ENCODE measurements around the gene MCF2L2.

Gene MCF2L2

DNA sequence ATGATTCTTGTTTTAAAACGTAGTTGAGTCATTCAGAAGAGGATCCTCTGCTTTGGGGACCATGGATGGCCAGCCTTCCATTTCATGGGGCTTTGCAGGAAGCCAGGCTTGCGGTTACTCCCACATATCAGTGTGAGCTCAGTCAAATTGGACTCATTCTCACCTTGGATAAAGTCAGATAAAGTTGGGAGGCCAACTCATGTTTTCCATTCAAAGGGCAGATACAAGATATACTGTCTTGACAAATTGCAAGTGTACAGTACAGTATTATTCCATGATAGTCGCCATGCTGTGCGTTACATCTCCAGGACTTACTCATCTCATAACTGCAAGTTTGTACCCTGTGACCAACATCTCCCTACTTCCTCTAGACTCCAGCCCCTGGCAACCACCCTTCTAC, 200.8 kb downstream of the MCF2L2 start:
- no peak for DNase-seq

- DNase-seq: no peak
These were observed 202.0 kb downstream of the MCF2L2 start for GRCh38 chr3:183226333-183226890.

GRCh38 chr3:183224180-183224970, 204.0 kb downstream of the MCF2L2 start:
- DNase-seq: peak; percentile 36

- no peak for DNase-seq
These were observed 205.7 kb downstream of the MCF2L2 start for GRCh38 chr3:183222631-183223235.

- no peak for DNase-seq
These were observed 207.6 kb downstream of the MCF2L2 start for GRCh38 chr3:183220828-183221227.

GRCh38 chr3:183218826-183219225, 209.6 kb downstream of the MCF2L2 start:
- DNase-seq: no peak

DNA sequence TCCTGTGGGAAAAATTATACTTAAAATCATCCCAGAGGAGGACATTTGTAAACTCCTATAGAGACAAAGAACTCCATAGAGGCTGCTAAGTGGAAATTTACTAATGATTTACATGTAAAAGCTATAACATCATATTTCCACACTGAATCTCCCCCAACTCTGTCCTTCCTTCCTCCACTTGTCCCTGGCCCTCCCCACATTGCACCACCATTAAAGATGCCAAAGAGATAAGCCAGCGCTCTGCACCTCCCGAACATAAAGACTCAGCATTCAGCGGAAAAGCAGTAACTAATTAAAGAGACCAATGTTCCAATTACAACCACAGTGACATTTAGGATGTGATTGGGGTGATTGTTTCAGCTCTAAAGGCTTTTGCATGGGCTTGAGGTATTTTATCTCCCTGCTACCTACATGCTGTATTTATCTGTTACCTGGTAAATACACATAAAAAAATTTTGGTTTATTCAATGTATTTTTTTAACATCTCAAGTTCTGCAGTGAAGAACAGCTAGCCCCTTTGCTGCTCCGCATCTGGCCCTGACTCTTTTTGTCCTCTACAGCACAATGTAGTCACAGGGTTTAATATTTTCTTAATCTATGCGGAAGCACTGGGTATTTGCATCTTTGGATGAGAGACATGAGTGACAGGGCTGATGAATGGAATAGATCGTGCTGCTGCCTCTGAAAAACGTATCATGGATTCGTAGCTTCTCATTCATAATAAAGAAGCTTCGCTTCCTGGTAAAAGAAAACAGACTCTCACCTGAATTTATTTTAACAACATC, 210.7 kb downstream of the MCF2L2 start:
- no peak for DNase-seq

DNA sequence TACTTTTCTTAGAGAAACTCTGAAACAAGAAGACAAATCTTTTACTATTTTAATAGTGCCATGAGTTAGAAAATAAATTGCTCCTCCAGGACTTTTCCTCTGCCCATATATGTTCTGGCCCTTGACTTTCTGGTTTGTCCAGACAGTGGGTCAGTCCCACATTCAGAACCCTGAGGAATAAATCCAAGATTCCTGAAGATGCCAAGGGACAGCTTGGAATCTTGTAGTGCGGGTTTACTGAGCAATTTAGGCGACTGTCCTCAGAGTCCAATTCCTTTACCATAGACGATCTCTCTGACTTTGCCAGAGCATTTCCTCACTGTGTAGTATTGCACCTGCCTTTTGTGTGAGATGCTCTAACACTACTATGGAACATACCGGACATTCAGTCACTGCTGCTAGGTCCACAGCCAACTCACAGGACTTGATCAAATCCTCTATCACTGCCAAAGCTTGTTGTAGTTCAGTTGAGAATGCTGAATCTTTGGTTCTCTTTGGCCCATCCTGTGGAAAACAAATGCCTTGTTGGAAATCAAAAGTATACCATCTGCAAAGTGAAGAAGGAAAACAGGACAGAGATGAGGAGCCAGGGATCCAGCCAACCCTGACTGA, 212.7 kb downstream of the MCF2L2 start:
- DNase-seq: no peak

DNA sequence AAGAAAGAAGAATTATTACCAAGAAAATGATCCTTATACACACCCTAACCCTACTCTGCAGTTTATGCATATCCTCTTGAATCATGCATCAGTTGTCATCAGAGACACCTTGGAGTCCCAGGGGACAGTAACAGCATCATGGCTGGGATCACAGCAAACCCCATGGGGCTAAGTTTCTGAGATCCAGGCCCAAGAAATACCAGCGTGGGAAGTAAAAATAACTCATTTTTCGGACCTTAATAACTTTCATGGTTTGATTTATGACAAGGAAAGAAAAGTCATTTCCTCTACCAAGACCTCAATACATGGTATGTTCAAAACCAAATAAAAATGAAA, 214.2 kb downstream of the MCF2L2 start:
- no peak for DNase-seq

DNA sequence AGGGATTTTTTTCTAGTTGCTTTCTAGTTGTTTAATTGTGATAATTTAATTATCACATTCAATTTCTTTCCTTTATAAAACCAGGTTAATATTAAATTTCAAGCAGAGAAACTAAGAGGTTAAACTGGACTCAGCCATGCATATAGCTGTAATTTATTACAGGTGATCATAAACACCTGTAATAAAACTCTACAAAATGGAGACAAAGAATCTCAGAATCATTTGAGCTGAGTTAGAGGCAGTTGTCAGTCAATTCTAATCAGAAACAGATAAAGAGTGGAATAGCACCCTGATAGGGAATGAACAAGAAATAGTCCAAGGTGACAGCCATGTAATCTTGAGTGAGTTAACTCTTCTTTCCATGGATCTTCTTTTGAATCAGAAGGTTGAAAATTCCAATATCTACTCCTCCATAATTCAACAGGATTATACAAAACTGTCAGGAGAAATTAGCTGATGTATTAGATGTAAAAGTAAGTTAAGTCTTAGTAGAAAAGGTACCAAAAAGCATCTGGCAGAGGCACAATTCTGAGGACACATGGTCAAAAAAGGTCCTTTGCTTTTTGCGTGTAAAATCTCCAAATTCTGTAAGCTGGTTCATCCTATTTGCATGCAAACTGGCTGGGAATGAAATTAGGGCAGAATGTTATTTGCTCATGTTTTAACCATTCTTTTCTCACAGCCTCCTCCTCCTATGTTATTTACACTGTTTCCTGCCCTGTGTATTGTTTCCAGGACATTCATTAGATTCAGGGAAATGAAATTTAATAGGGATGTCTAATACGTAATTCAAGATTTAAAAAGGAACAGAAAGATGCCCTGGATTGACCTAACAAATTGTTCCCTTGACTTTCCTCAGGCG, 214.8 kb downstream of the MCF2L2 start:
- DNase-seq: no peak

DNA sequence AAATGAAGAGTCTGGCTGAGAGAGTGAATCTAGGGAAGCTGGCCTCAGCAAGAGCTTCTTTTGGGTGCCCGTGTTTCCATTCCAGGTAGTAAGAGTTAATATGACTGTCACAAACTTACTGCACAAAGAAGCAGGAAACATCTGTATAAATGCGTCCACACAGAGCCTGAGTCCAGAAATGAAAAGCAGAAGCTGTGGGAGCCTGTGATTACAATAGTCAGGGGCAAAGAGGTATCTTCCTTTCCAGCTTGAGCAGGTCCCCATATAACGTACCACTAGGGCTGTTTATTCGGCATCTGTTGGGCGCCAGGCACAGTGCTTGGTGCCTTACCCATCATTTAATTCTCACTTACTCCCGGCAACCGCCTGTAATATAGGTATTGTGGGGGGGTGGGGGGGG, 215.9 kb downstream of the MCF2L2 start:
- no peak for DNase-seq

- no peak for DNase-seq
These were observed 216.3 kb downstream of the MCF2L2 start for GRCh38 chr3:183212096-183212495.

GRCh38 chr3:183211352-183211751, 217.1 kb downstream of the MCF2L2 start:
- DNase-seq: no peak

DNA sequence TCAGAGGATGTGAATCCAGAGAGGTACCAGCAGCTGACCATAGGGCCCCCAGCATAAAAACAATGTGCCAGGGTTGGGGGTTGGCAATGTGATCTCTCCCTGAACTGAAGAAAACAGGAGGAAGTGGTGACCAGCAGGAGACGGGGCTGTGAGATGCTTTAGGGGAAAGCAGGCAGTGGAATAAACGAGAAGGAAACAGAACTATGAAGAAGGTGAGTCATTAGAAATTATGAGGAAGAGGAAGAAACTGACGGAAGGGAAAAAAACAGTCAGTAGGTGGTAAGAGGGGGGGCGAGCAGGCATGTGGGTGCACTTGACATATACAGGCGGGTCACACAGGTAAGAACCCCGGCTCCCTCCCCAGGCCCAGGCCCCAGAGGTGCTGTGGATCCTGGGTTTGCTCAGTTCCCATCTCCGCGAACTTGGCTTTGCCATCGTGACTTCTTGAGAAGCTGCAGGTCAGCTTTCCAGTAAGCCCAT, 217.5 kb downstream of the MCF2L2 start:
- no peak for DNase-seq

DNA sequence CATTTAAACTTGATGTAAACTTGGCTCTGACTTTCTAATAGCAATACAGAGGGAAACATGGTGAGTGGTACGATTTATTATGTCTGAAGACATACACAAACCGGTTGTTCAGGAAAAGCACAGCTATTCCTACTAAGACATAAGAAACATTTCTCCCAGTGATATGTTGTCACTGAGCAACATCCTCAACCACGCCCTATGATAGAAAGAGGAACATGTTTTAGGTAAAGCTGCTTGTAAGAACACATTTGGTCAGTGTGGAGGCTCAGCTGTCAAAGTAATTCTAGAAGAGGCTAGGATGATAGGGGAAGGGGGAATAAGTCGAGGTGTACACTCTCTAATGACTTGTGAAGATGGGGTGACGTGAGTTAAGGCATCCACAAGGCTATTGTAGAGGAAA, 218.1 kb downstream of the MCF2L2 start:
- no peak for DNase-seq

DNA sequence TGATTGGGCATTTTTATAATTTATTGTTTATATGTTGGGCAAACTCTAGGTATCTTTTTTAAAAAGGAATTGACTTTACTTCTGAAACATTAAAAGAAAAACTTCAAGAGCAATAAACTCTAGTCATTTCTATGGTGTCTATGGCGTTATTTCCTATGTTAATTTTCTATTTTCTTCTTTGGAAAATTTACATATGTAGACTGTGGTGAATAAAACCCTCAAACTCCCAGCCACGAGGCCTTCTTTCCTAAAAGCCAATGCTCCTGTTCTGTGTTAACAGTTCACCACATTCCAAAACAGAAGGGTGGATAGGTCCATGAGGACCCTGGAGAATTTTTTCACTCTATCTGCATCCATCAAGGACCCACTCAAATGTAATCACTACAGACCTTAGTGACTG, 219.6 kb downstream of the MCF2L2 start:
- DNase-seq: no peak

DNA sequence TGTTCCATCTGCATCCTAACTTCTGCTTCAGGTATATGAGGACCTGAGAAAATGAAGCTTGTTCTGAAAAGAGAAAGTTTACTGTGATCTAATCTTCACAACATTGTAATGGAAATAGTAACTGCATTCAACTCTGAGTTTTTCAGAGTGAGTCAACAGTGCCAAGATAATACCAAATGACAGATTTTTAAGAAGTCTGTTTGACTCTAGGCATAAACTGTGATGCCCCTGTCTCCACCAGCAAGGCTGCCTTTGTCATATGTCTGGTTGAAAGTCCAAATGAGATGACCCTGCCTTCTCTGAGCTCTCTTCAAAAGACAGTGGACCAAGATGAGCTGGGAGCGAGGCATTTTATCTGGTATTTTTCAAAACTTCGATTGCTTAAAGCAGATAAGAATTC, 220.2 kb downstream of the MCF2L2 start:
- no peak for DNase-seq

DNA sequence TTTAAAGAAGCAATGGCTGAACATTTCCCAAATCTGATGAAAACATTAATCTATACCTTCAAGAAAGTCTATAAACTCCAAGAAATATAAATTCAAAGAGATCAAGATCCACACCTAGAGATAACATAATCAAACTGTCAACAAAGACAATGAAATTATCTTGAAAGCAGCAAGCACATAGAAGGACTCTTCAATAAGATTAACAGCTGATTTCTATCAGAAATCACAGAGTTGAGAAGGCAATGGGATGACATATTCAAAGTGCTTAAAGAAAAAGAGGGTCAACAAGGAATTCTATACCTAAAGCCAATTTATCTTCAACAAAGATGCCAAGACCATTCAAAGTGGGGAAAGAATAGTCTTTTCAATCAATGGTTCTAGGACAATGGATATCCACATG, 224.7 kb downstream of the MCF2L2 start:
- DNase-seq: no peak

DNA sequence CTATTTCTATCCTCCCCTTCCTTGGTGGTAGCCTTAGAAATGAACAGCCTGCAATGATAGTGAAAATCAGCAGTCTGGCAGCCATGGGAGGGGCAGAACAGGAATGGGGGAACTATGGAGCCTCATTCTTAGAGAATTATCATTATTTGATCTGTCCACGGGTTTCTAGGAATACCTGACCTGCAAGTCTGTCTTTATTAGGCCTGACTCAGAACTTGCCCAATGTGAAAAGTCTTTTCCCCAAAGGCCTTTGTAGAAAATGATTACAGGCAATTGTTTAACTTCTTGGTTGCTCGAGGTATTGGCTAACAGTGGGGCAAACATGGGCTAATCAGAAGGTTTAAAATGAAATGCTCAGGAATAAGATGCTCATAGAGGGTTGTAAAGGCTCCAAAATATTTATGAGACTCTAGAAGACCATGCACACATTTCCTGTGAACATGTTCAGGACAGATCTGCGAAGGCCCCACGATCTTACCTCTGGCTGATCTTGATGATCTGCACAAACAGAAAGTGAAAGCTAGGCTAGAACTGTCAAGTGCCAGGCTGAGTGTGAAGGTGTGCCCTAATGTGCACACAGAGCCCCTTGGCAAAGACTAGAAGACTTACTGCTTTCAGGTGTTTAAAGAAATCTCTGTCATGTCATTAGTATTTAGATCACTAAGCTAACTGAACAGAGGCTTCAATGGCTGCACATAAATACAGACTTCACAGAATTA, 226.3 kb downstream of the MCF2L2 start:
- no peak for DNase-seq

- no peak for DNase-seq
These were observed 229.5 kb downstream of the MCF2L2 start for GRCh38 chr3:183198939-183199338.

GRCh38 chr3:183197734-183198133, 230.7 kb downstream of the MCF2L2 start:
- DNase-seq: no peak

All from activated T-cell treated with anti-CD3 and anti-CD28 coated beads, Interleukin-2, amount 50 U/mL, for 1 hour (primary cell).